Measurements from ENCODE around the gene ALOX5. TPM values are rescaled to one million over a fixed set of nuclear protein-coding genes. Genes with fewer than 3 reads are reported as not detected.

The ALOX5 gene
- total RNA-seq, 2 experiments from 2014 or later: 9.7 to 9.9 TPM

Other genes starting within 250 kb of the ALOX5 start
- gene OR13A1, start 58.6 kb upstream of the ALOX5 start, total RNA-seq: not detected